ENCODE data around the gene HRG. TPM values are rescaled to one million over a fixed set of nuclear protein-coding genes. Genes with fewer than 3 reads are reported as not detected.

Gene HRG
- polyA plus RNA-seq, 1 donor (not counting 4 experiments of a cell fraction or from before 2014, with no cell fraction given) = 0.03 TPM

- FAIRE-seq = peak; percentile 96
Observed at GRCh38 chr3:186644683-186645082, 21.1 kb upstream of the HRG start.

GRCh38 chr3:186646106-186646505 lies 19.7 kb upstream of the HRG start:
- dilution Hi-C loops (cut with MboI; ENCODE audit: extremely low pct_ligation_motif_present, low sequenced_read_pairs) = no loop called here

More at GRCh38 chr3:186644683-186645082, 21.1 kb upstream of the HRG start:
- Histone ChIP-seq H3K4me3 (ENCODE audit: control insufficient read depth in 2 of 3, extremely low read depth in 1 of 3, insufficient read depth in 2 of 3, low read depth in 1 of 3, low read length in 3 of 3) (no peak overlapping the region), H3K9me1 (ENCODE audit: control insufficient read depth, extremely low read depth, insufficient read depth, low read length) (no peaks in the 10 kb centered on the region), H4K20me1 (ENCODE audit: control insufficient read depth, extremely low read depth, insufficient read depth, low read length) (no peaks in the 10 kb centered on the region), H2AFZ (ENCODE audit: control insufficient read depth, low read length) (peak overlapping the region; percentile 76), H3K27ac (ENCODE audit: control insufficient read depth, insufficient read depth, low read length) (no peak overlapping the region), H3K9me3 (ENCODE audit: control insufficient read depth, low read depth, low read length) (no peaks in the 10 kb centered on the region), H3K9ac (ENCODE audit: control insufficient read depth, extremely low read depth, insufficient read depth, low read length) (no peak overlapping the region), H3K4me1 (ENCODE audit: control insufficient read depth, extremely low read depth, insufficient read depth, low read length) (peaks cover 45% of the 10 kb centered on the region), H3K27me3 (ENCODE audit: control insufficient read depth, extremely low read depth, insufficient read depth, low read length) (no peaks in the 10 kb centered on the region), H3K79me2 (ENCODE audit: control insufficient read depth, insufficient read depth, low read length) (no peaks in the 10 kb centered on the region), H3K36me3 (ENCODE audit: control insufficient read depth in 2 of 2, extremely low read depth in 1 of 2, insufficient read depth in 2 of 2, low read length in 2 of 2) (no peaks in the 10 kb centered on the region), H3K4me2 (ENCODE audit: control insufficient read depth, extremely low read depth, insufficient read depth, low read depth, low read length) (peak overlapping the region; percentile 60)
- dilution Hi-C loops (cut with MboI; ENCODE audit: extremely low pct_ligation_motif_present, low sequenced_read_pairs) = no loop called here
- TF ChIP-seq CTCF (optimal IDR thresholded peaks at IDR 0.05 in 1 of 3, IDR thresholded peaks at IDR 0.05 in 1 of 3, conservative IDR thresholded peaks at IDR 0.05 in 1 of 3; ENCODE audit: extremely low read depth in 1 of 3, insufficient read depth in 2 of 3, low read length in 3 of 3) (no peak), EZH2 (IDR thresholded peaks at IDR 0.05; ENCODE audit: low read length) (no peak)
- no peak for DNase-seq (ENCODE audit: low read depth, low spot score)

More at GRCh38 chr3:186646106-186646505, 19.7 kb upstream of the HRG start:
- Histone ChIP-seq H3K27ac (ENCODE audit: control insufficient read depth, insufficient read depth, low read length) (no peak overlapping the region), H3K4me3 (ENCODE audit: control insufficient read depth in 2 of 3, extremely low read depth in 1 of 3, insufficient read depth in 2 of 3, low read depth in 1 of 3, low read length in 3 of 3) (no peak overlapping the region), H3K27me3 (ENCODE audit: control insufficient read depth, extremely low read depth, insufficient read depth, low read length) (no peaks in the 10 kb centered on the region), H2AFZ (ENCODE audit: control insufficient read depth, low read length) (no peak overlapping the region), H4K20me1 (ENCODE audit: control insufficient read depth, extremely low read depth, insufficient read depth, low read length) (no peaks in the 10 kb centered on the region), H3K4me2 (ENCODE audit: control insufficient read depth, extremely low read depth, insufficient read depth, low read depth, low read length) (no peak overlapping the region), H3K36me3 (ENCODE audit: control insufficient read depth in 2 of 2, extremely low read depth in 1 of 2, insufficient read depth in 2 of 2, low read length in 2 of 2) (no peaks in the 10 kb centered on the region), H3K9ac (ENCODE audit: control insufficient read depth, extremely low read depth, insufficient read depth, low read length) (no peak overlapping the region), H3K4me1 (ENCODE audit: control insufficient read depth, extremely low read depth, insufficient read depth, low read length) (peaks cover 31% of the 10 kb centered on the region), H3K9me1 (ENCODE audit: control insufficient read depth, extremely low read depth, insufficient read depth, low read length) (no peaks in the 10 kb centered on the region), H3K9me3 (ENCODE audit: control insufficient read depth, low read depth, low read length) (no peaks in the 10 kb centered on the region), H3K79me2 (ENCODE audit: control insufficient read depth, insufficient read depth, low read length) (no peaks in the 10 kb centered on the region)
- DNase-seq (ENCODE audit: low read depth, low spot score) (no peak), FAIRE-seq (no peak)
- TF ChIP-seq CTCF (optimal IDR thresholded peaks at IDR 0.05 in 1 of 3, IDR thresholded peaks at IDR 0.05 in 1 of 3, conservative IDR thresholded peaks at IDR 0.05 in 1 of 3; ENCODE audit: extremely low read depth in 1 of 3, insufficient read depth in 2 of 3, low read length in 3 of 3) = no peak
- TF ChIP-seq EZH2 (IDR thresholded peaks at IDR 0.05; ENCODE audit: low read length) = no peak

All from keratinocyte (primary cell).